Neural progenitor cell (in vitro differentiated cells): ENCODE results near the gene TBC1D19. TPM values are rescaled to one million over a fixed set of nuclear protein-coding genes. Genes with fewer than 3 reads are reported as not detected.

Experiments
- DNase-seq: peaks from one replicate; pipeline ENCODE4 v3.0.0-alpha.2; 2016; ENCODE audit warnings: low spot score
- H2AFZ ChIP-seq: fragments of 200-600 bp; sonication (generic); replicated peaks from 2 replicates; pipeline ENCODE4 v1.6.1; 2016; ENCODE audit warnings: antibody characterized with exemption
- H3F3A ChIP-seq: fragments of 200-600 bp; sonication (generic); 2 replicates; pipeline ENCODE4 v1.6.1; 2016; ENCODE audit warnings: antibody characterized with exemption, low read depth
- H3K27ac ChIP-seq: fragments of 200-600 bp; sonication (generic); 2 replicates; pipeline ENCODE4 v1.5.1; 2016; ENCODE audit warnings: mild to moderate bottlenecking
- H3K27me3 ChIP-seq: fragments of 200-600 bp; sonication (generic); 2 replicates; pipeline ENCODE4 v1.6.1; 2016; ENCODE audit warnings: mild to moderate bottlenecking, moderate library complexity
- H3K36me3 ChIP-seq: fragments of 200-600 bp; sonication (generic); 2 replicates; pipeline ENCODE4 v1.5.1; 2016
- H3K4me1 ChIP-seq: fragments of 200-600 bp; sonication (generic); 2 replicates; pipeline ENCODE4 v1.6.1; 2016; ENCODE audit warnings: mixed run types
- H3K4me2 ChIP-seq: fragments of 200-600 bp; sonication (generic); 2 replicates; pipeline ENCODE4 v1.6.1; 2016
- H3K4me3 ChIP-seq: fragments of 200-600 bp; sonication (generic); 2 replicates; pipeline ENCODE4 v1.5.1; 2016
- H3K79me2 ChIP-seq: fragments of 200-600 bp; sonication (generic); 2 replicates; pipeline ENCODE4 v1.6.1; 2016; ENCODE audit warnings: low read depth
- H3K9ac ChIP-seq: fragments of 200-600 bp; sonication (generic); 2 replicates; pipeline ENCODE4 v1.6.1; 2016
- H3K9me3 ChIP-seq: fragments of 200-600 bp; sonication (generic); 2 replicates; pipeline ENCODE4 v1.5.1; 2016; ENCODE audit warnings: low read depth
- H4K20me1 ChIP-seq: fragments of 200-600 bp; sonication (generic); 2 replicates; pipeline ENCODE4 v1.6.1; 2016; ENCODE audit warnings: low read depth
- H3K27ac Mint-ChIP-seq: 3 replicates; pipeline ENCODE4 v1.8.0; 2021; ENCODE audit warnings: mixed read lengths
- H3K27me3 Mint-ChIP-seq: 2 replicates; pipeline ENCODE4 v1.8.0; 2022; ENCODE audit warnings: low read depth, mild to moderate bottlenecking, inconsistent platforms, moderate library complexity, mixed read lengths; ENCODE audit not compliant: insufficient read depth
- H3K36me3 Mint-ChIP-seq: 3 replicates; pipeline ENCODE4 v1.8.0; 2021; ENCODE audit warnings: mixed read lengths
- H3K4me1 Mint-ChIP-seq: 3 replicates; pipeline ENCODE4 v1.8.0; 2021; ENCODE audit warnings: mixed read lengths
- H3K4me3 Mint-ChIP-seq: 3 replicates; pipeline ENCODE4 v1.8.0; 2021; ENCODE audit warnings: mild to moderate bottlenecking, moderate library complexity, mixed read lengths
- H3K9me3 Mint-ChIP-seq: 3 replicates; pipeline ENCODE4 v1.8.0; 2020; ENCODE audit warnings: mixed read lengths
- EZH2 ChIP-seq: fragments of 200-600 bp; sonication (generic); IDR thresholded peaks from 2 replicates; pipeline ENCODE4 v1.6.1; 2017; ENCODE audit warnings: antibody characterized with exemption, mild to moderate bottlenecking, moderate library complexity
- EZH2phosphoT487 ChIP-seq: fragments of 200-600 bp; sonication (generic); IDR thresholded peaks from 2 replicates; pipeline ENCODE4 v1.6.1; 2017; ENCODE audit warnings: antibody characterized with exemption
- total RNA-seq: library from RNA; depleted of rRNA; stranded (reverse); fragments of >200 nt; gene quantifications from 2 replicates; pipeline ENCODE4 v1.2.3, GENCODE V29; 2015; ENCODE audit warnings: low replicate concordance
- TF ChIP-seq, protein P1 (sequence below): fragments of 200-600 bp; sonication (generic); IDR thresholded peaks from 2 replicates; pipeline ENCODE4 v1.5.1; 2017; ENCODE audit warnings: antibody characterized with exemption, mild to moderate bottlenecking

TBC1D19 gene
- total RNA-seq, 1 donor from 2014 or later = 30.7 TPM

- Histone ChIP-seq H2AFZ (no peak overlapping the region), H3K27ac (no peak overlapping the region), H3K79me2 (no peaks in the 10 kb centered on the region), H3K4me3 (no peak overlapping the region), H3K9me3 (no peaks in the 10 kb centered on the region), H3K27me3 (no peaks in the 10 kb centered on the region), H3K9ac (no peak overlapping the region), H3K4me1 (no peaks in the 10 kb centered on the region), H3K36me3 (no peaks in the 10 kb centered on the region), H3K4me2 (no peak overlapping the region), H3F3A (no peaks in the 10 kb centered on the region), H4K20me1 (no peaks in the 10 kb centered on the region)
- Mint-ChIP-seq H3K27ac (no peak overlapping the region), H3K9me3 (no peaks in the 10 kb centered on the region), H3K4me1 (no peaks in the 10 kb centered on the region), H3K27me3 (no peaks in the 10 kb centered on the region), H3K36me3 (peaks cover 3% of the 10 kb centered on the region), H3K4me3 (no peak overlapping the region)
- no peak for TF ChIP-seq EZH2
- TF ChIP-seq, protein P1, sequence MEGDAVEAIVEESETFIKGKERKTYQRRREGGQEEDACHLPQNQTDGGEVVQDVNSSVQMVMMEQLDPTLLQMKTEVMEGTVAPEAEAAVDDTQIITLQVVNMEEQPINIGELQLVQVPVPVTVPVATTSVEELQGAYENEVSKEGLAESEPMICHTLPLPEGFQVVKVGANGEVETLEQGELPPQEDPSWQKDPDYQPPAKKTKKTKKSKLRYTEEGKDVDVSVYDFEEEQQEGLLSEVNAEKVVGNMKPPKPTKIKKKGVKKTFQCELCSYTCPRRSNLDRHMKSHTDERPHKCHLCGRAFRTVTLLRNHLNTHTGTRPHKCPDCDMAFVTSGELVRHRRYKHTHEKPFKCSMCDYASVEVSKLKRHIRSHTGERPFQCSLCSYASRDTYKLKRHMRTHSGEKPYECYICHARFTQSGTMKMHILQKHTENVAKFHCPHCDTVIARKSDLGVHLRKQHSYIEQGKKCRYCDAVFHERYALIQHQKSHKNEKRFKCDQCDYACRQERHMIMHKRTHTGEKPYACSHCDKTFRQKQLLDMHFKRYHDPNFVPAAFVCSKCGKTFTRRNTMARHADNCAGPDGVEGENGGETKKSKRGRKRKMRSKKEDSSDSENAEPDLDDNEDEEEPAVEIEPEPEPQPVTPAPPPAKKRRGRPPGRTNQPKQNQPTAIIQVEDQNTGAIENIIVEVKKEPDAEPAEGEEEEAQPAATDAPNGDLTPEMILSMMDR = no peak
- TF ChIP-seq EZH2phosphoT487 = no peak
- DNase-seq = no peak
Observed at GRCh38 chr4:26731351-26732035, 147.6 kb downstream of the TBC1D19 start.

- Histone ChIP-seq H3K79me2 (no peaks in the 10 kb centered on the region), H3K36me3 (no peaks in the 10 kb centered on the region), H3K9me3 (no peaks in the 10 kb centered on the region), H3K27me3 (no peaks in the 10 kb centered on the region), H3K4me2 (no peak overlapping the region), H3K4me1 (no peaks in the 10 kb centered on the region), H3K27ac (no peak overlapping the region), H3K9ac (no peak overlapping the region), H3F3A (no peaks in the 10 kb centered on the region), H4K20me1 (no peaks in the 10 kb centered on the region), H2AFZ (no peak overlapping the region), H3K4me3 (no peak overlapping the region)
- no peak for TF ChIP-seq EZH2phosphoT487
- no peak for TF ChIP-seq EZH2
- TF ChIP-seq, protein P1 = no peak
- peaks cover 3% of the 10 kb centered on the region for H3K36me3 Mint-ChIP-seq
- H3K27me3 Mint-ChIP-seq = no peaks in the 10 kb centered on the region
- no peak overlapping the region for H3K27ac Mint-ChIP-seq
- no peaks in the 10 kb centered on the region for H3K9me3 Mint-ChIP-seq
- no peaks in the 10 kb centered on the region for H3K4me1 Mint-ChIP-seq
- DNase-seq = no peak
- no peak overlapping the region for H3K4me3 Mint-ChIP-seq
Observed at GRCh38 chr4:26732356-26732755, 148.5 kb downstream of the TBC1D19 start.

DNA sequence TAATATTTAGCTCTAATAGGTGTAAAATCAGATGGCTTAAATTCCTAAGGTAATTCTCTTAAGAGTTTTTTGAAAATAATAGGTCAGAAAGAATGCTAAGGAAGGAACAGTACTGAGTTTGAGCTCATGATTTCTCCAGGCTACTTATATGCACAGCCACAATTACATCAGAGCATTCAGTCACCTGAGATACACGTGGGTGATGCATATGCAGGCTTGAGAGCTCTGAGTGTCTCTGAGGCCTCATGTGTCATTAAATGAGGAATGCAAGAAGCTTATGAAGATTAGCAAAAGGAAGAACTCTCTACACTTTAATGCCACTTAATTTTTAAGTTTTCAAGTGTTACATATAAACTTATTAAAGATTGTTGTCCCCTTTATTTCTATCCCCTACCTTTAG, 152.7 kb downstream of the TBC1D19 start:
- Histone ChIP-seq H3K36me3 (no peaks in the 10 kb centered on the region), H2AFZ (no peak overlapping the region), H3K27me3 (no peaks in the 10 kb centered on the region), H4K20me1 (no peaks in the 10 kb centered on the region), H3K27ac (no peak overlapping the region), H3K4me1 (peaks cover 6% of the 10 kb centered on the region), H3K4me2 (no peak overlapping the region), H3K9me3 (no peaks in the 10 kb centered on the region), H3F3A (peaks cover 5% of the 10 kb centered on the region), H3K4me3 (no peak overlapping the region), H3K9ac (no peak overlapping the region), H3K79me2 (no peaks in the 10 kb centered on the region)
- Mint-ChIP-seq H3K27ac (no peak overlapping the region), H3K27me3 (no peaks in the 10 kb centered on the region), H3K9me3 (no peaks in the 10 kb centered on the region), H3K36me3 (peaks cover 1% of the 10 kb centered on the region), H3K4me1 (peaks cover 4% of the 10 kb centered on the region), H3K4me3 (no peak overlapping the region)
- no peak for DNase-seq
- TF ChIP-seq, protein P1 = no peak
- TF ChIP-seq EZH2phosphoT487 = no peak
- TF ChIP-seq EZH2 = no peak
